ENCODE measurements around the gene USHBP1.
A peak's percentile ranks its signal among the peaks of the same experiment; 100 is the strongest.
"Not testable (repeated sequence)": the region's sequence is repeated elsewhere in the genome, so short reads cannot be mapped to it uniquely, and the experiment has no call there.

Gene USHBP1

DNA sequence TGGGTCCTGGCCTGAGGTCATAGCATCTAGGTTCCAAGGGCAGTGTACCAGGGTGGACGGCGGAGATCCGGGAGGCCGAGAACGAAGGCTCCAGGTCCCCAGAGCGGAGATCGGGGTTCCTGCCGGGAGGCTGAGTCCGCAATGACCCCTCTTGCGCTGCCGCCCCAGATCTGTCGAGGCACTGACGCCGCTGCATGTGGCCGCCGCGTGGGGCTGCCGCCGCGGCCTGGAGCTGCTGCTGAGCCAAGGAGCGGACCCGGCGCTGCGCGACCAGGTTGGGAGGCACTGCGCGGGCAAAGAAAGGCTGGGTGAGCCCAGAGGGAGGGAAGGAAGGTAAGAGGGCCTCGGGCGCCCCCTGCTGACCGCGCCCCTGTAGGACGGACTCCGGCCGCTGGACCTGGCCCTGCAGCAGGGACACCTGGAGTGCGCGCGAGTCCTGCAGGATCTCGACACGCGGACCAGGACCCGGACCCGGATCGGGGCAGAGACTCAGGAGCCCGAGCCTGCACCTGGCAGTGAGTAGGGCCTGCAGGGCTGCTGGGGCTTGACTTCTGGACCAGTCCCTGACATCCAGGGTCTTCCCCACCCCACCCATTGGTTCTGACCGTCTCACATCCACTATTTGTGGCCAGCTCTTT is 18.1 kb upstream of the USHBP1 start:
- Histone ChIP-seq H3K27ac (ENCODE audit: insufficient read depth, low read length, poor library complexity, severe bottlenecking) (no peak overlapping the region), H3K4me1 (ENCODE audit: control insufficient read depth, insufficient read depth, low read length, poor library complexity, severe bottlenecking) (peaks cover 17% of the 10 kb centered on the region)
- peak; percentile 52 to 68 (median 61) for DNase-seq

GRCh38 chr19:17281391-17282304 is 17.1 kb upstream of the USHBP1 start, which contains the start of gene ANKLE1:
Gene ANKLE1, plus strand, starts transcription at chr19:17281901. Its CDS starts 20 bp downstream, at chr19:17281921.
- peaks cover 11% of the 10 kb centered on the region for H3K36me3 ChIP-seq (ENCODE audit: control insufficient read depth, insufficient read depth, low read length)

More for the DNA sequence above, 18.1 kb upstream of the USHBP1 start:
- Histone ChIP-seq H3K36me3 (ENCODE audit: control insufficient read depth, insufficient read depth, low read length) (peaks cover 1% of the 10 kb centered on the region), H3K9me3 (ENCODE audit: control insufficient read depth, low read length) (no peaks in the 10 kb centered on the region), H3K27me3 (replicated peaks; ENCODE audit: control insufficient read depth, insufficient read depth, low read length, poor library complexity, severe bottlenecking) (peaks cover 4% of the 10 kb centered on the region), H3K4me3 (ENCODE audit: insufficient read depth, low read depth, low read length, poor library complexity, severe bottlenecking) (peak overlapping the region; percentile 45)

GRCh38 chr19:17279436-17279835 is 14.9 kb upstream of the USHBP1 start:
- DNase-seq: no peak
- Histone ChIP-seq H3K36me3 (ENCODE audit: control insufficient read depth, insufficient read depth, low read length) (peaks cover 31% of the 10 kb centered on the region), H3K4me3 (ENCODE audit: insufficient read depth, low read depth, low read length, poor library complexity, severe bottlenecking) (no peak overlapping the region), H3K27me3 (replicated peaks; ENCODE audit: control insufficient read depth, insufficient read depth, low read length, poor library complexity, severe bottlenecking) (peaks cover 4% of the 10 kb centered on the region), H3K4me1 (ENCODE audit: control insufficient read depth, insufficient read depth, low read length, poor library complexity, severe bottlenecking) (peaks cover 17% of the 10 kb centered on the region), H3K9me3 (ENCODE audit: control insufficient read depth, low read length) (no peaks in the 10 kb centered on the region), H3K27ac (ENCODE audit: insufficient read depth, low read length, poor library complexity, severe bottlenecking) (no peak overlapping the region)

More at GRCh38 chr19:17281391-17282304, 17.1 kb upstream of the USHBP1 start, which contains the start of gene ANKLE1:
- Histone ChIP-seq H3K9me3 (ENCODE audit: control insufficient read depth, low read length) (no peaks in the 10 kb centered on the region), H3K27ac (ENCODE audit: insufficient read depth, low read length, poor library complexity, severe bottlenecking) (no peak within 1 kb of the TSS), H3K4me3 (ENCODE audit: insufficient read depth, low read depth, low read length, poor library complexity, severe bottlenecking) (peak within 1 kb of the TSS; percentile 45), H3K27me3 (replicated peaks; ENCODE audit: control insufficient read depth, insufficient read depth, low read length, poor library complexity, severe bottlenecking) (peaks cover 4% of the 10 kb centered on the region), H3K4me1 (ENCODE audit: control insufficient read depth, insufficient read depth, low read length, poor library complexity, severe bottlenecking) (peaks cover 17% of the 10 kb centered on the region)
- no peak for DNase-seq

DNA sequence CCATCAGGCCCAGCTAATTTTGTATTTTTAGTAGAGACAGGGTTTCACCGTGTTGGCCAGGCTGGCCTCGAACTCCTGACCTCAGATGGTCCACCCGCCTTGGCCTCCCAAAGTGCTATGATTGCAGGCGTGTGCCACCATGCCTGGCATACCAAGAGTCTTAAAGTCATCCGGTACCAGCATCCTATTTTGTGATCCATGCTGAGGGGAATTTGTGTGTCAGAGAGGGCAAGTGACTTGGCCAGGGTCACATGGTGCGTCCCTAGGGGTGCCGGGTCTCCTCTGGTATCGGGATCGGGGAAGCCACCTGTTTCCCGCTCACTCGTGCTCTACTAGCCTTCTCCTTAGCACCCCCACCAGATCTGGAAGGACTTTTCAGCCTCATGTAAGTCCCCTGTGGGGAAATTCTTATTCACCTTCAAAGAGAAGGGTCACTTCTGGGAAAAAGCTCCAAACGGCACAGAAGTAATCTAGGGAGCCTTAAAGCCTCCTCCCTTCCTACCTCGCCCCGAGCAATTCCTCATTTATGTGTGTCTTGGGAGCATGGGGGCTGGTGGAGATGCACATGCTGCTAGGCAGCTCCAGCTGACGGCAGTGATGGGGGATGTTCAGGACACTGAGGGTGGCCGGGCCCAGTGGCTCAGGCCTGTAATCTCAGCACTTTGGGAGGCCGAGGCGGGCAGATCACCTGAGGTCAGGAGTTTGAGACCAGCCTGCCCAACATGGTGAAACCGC is 11.1 kb upstream of the USHBP1 start:
- Histone ChIP-seq H3K27me3 (replicated peaks; ENCODE audit: control insufficient read depth, insufficient read depth, low read length, poor library complexity, severe bottlenecking) (no peaks in the 10 kb centered on the region), H3K36me3 (ENCODE audit: control insufficient read depth, insufficient read depth, low read length) (peaks cover 58% of the 10 kb centered on the region), H3K9me3 (ENCODE audit: control insufficient read depth, low read length) (no peaks in the 10 kb centered on the region), H3K27ac (ENCODE audit: insufficient read depth, low read length, poor library complexity, severe bottlenecking) (no peak overlapping the region), H3K4me3 (ENCODE audit: insufficient read depth, low read depth, low read length, poor library complexity, severe bottlenecking) (no peak overlapping the region), H3K4me1 (ENCODE audit: control insufficient read depth, insufficient read depth, low read length, poor library complexity, severe bottlenecking) (no peaks in the 10 kb centered on the region)
- no peak for DNase-seq

GRCh38 chr19:17274892-17275291 is 10.3 kb upstream of the USHBP1 start:
- not testable (repeated sequence) for H3K4me3 ChIP-seq (ENCODE audit: insufficient read depth, low read depth, low read length, poor library complexity, severe bottlenecking); H3K27ac ChIP-seq (ENCODE audit: insufficient read depth, low read length, poor library complexity, severe bottlenecking); H3K27me3 ChIP-seq (replicated peaks; ENCODE audit: control insufficient read depth, insufficient read depth, low read length, poor library complexity, severe bottlenecking); H3K4me1 ChIP-seq (ENCODE audit: control insufficient read depth, insufficient read depth, low read length, poor library complexity, severe bottlenecking); DNase-seq; H3K9me3 ChIP-seq (ENCODE audit: control insufficient read depth, low read length)
- H3K36me3 ChIP-seq (ENCODE audit: control insufficient read depth, insufficient read depth, low read length): peaks cover 63% of the 10 kb centered on the region

DNA sequence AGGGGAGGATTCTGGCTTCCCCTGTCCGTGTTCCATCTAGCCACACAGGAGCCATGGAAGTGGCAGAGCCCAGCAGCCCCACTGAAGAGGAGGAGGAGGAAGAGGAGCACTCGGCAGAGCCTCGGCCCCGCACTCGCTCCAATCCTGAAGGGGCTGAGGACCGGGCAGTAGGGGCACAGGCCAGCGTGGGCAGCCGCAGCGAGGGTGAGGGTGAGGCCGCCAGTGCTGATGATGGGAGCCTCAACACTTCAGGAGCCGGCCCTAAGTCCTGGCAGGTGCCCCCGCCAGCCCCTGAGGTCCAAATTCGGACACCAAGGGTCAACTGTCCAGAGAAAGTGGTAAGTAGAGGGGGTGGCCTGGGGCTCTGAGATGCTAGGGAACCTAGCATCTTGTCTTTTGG is 4.2 kb upstream of the USHBP1 start:
- H3K36me3 ChIP-seq (ENCODE audit: control insufficient read depth, insufficient read depth, low read length): peaks cover 25% of the 10 kb centered on the region
- no peak for DNase-seq
- no peaks in the 10 kb centered on the region for H3K9me3 ChIP-seq (ENCODE audit: control insufficient read depth, low read length)
- no peaks in the 10 kb centered on the region for H3K27me3 ChIP-seq (replicated peaks; ENCODE audit: control insufficient read depth, insufficient read depth, low read length, poor library complexity, severe bottlenecking)
- H3K4me1 ChIP-seq (ENCODE audit: control insufficient read depth, insufficient read depth, low read length, poor library complexity, severe bottlenecking): peaks cover 9% of the 10 kb centered on the region
- H3K27ac ChIP-seq (ENCODE audit: insufficient read depth, low read length, poor library complexity, severe bottlenecking): no peak overlapping the region
- no peak overlapping the region for H3K4me3 ChIP-seq (ENCODE audit: insufficient read depth, low read depth, low read length, poor library complexity, severe bottlenecking)

- no peaks in the 10 kb centered on the region for H3K27me3 ChIP-seq (replicated peaks; ENCODE audit: control insufficient read depth, insufficient read depth, low read length, poor library complexity, severe bottlenecking)
- peak; percentile 89 to 94 (median 93) for DNase-seq
- peaks cover 9% of the 10 kb centered on the region for H3K4me1 ChIP-seq (ENCODE audit: control insufficient read depth, insufficient read depth, low read length, poor library complexity, severe bottlenecking)
- H3K4me3 ChIP-seq (ENCODE audit: insufficient read depth, low read depth, low read length, poor library complexity, severe bottlenecking): peak within 1 kb of the TSS; percentile 76
- H3K27ac ChIP-seq (ENCODE audit: insufficient read depth, low read length, poor library complexity, severe bottlenecking): peak within 1 kb of the TSS; percentile 69
- peaks cover 16% of the 10 kb centered on the region for H3K36me3 ChIP-seq (ENCODE audit: control insufficient read depth, insufficient read depth, low read length)
- H3K9me3 ChIP-seq (ENCODE audit: control insufficient read depth, low read length): no peaks in the 10 kb centered on the region
These were observed 2.6 kb upstream of the USHBP1 start, which contains the start of gene BABAM1 for GRCh38 chr19:17266975-17267788. Gene BABAM1, plus strand, starts transcription at chr19:17267443. Its CDS starts 1,364 bp downstream, at chr19:17268807.

DNA sequence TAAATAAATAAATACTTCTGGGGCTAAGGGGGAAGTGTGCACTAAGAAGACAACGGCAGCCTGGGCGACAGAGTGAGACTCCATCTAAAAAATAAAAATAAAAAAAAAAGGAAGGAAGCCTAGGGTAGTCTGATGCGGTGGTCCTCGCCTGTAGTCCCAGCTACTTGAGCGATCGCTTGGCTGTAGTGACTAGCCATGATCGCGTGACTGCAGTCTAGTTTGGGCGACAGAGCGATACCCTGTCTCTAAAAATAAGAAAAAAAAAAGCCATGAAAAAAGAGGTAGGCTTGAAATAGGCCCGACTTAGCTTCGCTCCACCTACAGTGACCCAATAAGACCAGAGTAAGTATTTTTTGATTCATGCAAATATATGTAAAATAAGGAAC is 2.0 kb upstream of the USHBP1 start:
- Histone ChIP-seq H3K27ac (ENCODE audit: insufficient read depth, low read length, poor library complexity, severe bottlenecking) (no peak overlapping the region), H3K4me1 (ENCODE audit: control insufficient read depth, insufficient read depth, low read length, poor library complexity, severe bottlenecking) (peaks cover 9% of the 10 kb centered on the region), H3K27me3 (replicated peaks; ENCODE audit: control insufficient read depth, insufficient read depth, low read length, poor library complexity, severe bottlenecking) (no peaks in the 10 kb centered on the region), H3K36me3 (ENCODE audit: control insufficient read depth, insufficient read depth, low read length) (peaks cover 12% of the 10 kb centered on the region), H3K9me3 (ENCODE audit: control insufficient read depth, low read length) (no peaks in the 10 kb centered on the region), H3K4me3 (ENCODE audit: insufficient read depth, low read depth, low read length, poor library complexity, severe bottlenecking) (no peak overlapping the region)
- no peak for DNase-seq

DNA sequence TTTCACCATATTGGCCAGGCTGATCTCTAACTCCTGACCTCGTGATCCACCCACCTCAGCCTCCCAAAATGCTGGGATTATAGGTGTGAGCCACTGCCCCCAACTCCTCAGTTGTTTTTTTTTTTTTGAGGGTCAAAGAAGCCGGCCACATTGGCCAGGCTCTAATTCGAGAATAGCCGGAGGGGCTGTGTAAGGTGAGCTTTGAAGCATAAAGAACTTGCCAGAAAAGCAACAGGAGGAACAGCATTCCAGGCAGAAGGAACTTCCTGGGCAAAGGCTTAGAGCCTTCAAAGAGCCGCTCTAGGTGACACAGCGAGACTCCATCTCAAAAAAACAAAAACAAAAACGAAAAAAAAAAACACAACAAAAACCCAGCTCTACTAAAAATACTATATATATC is 1.5 kb upstream of the USHBP1 start:
- no peaks in the 10 kb centered on the region for H3K9me3 ChIP-seq (ENCODE audit: control insufficient read depth, low read length)
- H3K36me3 ChIP-seq (ENCODE audit: control insufficient read depth, insufficient read depth, low read length): peaks cover 6% of the 10 kb centered on the region
- no peak for DNase-seq
- H3K4me1 ChIP-seq (ENCODE audit: control insufficient read depth, insufficient read depth, low read length, poor library complexity, severe bottlenecking): peaks cover 9% of the 10 kb centered on the region
- no peak overlapping the region for H3K27ac ChIP-seq (ENCODE audit: insufficient read depth, low read length, poor library complexity, severe bottlenecking)
- H3K27me3 ChIP-seq (replicated peaks; ENCODE audit: control insufficient read depth, insufficient read depth, low read length, poor library complexity, severe bottlenecking): no peaks in the 10 kb centered on the region
- H3K4me3 ChIP-seq (ENCODE audit: insufficient read depth, low read depth, low read length, poor library complexity, severe bottlenecking): no peak overlapping the region
